ENCODE data around the gene PELI2.

DNA sequence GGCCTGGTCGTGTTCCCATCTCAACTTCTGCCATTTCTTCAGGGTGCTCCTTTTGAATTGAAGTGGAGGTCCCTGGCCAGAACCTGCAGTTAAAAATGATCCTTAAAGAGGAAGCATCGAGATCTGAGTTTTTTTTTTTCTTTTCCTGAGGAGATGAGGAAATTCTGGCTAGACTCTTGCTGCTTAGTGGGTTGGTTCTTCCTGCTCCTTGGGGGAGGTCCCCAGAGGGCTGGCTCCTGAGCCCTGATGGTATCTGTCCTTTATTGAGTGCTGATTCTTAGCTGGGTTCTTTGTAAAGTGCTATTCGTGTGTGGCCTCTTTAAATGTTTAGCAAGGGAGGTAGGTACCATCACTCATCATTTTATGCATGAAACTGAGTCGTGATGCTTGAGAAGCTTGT, 11.7 kb downstream of the PELI2 start:
- TF ChIP-seq, protein P1, sequence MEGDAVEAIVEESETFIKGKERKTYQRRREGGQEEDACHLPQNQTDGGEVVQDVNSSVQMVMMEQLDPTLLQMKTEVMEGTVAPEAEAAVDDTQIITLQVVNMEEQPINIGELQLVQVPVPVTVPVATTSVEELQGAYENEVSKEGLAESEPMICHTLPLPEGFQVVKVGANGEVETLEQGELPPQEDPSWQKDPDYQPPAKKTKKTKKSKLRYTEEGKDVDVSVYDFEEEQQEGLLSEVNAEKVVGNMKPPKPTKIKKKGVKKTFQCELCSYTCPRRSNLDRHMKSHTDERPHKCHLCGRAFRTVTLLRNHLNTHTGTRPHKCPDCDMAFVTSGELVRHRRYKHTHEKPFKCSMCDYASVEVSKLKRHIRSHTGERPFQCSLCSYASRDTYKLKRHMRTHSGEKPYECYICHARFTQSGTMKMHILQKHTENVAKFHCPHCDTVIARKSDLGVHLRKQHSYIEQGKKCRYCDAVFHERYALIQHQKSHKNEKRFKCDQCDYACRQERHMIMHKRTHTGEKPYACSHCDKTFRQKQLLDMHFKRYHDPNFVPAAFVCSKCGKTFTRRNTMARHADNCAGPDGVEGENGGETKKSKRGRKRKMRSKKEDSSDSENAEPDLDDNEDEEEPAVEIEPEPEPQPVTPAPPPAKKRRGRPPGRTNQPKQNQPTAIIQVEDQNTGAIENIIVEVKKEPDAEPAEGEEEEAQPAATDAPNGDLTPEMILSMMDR (IDR thresholded peaks at IDR 0.05), result no peak
- TF ChIP-seq POLR2A (IDR thresholded peaks at IDR 0.05), result no peak

Data from ovary (tissue), 3 donors.